GM18519 (cell line): ENCODE data around the gene FMN2.
"Not testable (repeated sequence)": the region's sequence is repeated elsewhere in the genome, so short reads cannot be mapped to it uniquely, and the experiment has no call there.

Experiments used
- ATAC-seq: cut with Tn5 transposase; IDR thresholded peaks from one replicate; pipeline ENCODE4 v1.9.1; 2021; ENCODE audit warnings: mild to moderate bottlenecking, moderate library complexity; ENCODE audit not compliant: unreplicated experiment, low FRiP score

Gene FMN2

DNA sequence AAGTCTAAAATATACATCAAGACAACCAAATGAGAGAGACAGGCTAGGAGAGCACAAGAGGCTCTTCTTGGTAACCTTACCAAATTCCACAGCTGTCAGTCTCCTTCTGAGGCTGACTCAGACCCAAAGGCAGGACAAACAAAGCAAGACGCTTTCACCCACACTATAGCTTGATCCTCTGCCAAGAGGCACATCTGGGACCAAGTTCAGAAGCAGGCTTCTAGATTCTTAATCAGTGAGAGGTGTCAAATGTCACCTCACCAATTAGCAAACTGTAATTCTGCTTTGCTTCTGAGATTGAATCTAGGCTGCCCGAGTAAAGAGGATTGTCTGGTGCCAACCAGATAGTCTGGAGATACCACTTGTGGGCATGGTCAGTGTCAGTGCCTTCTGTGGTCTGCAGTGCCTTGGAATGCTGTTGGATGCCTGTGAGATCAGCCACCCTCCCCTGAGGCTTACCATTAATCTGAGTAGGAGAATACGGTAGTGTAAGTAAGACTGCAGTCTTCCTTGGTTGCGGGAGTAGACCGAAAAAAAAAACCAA, 151.0 kb downstream of the FMN2 start:
- no peak for ATAC-seq

DNA sequence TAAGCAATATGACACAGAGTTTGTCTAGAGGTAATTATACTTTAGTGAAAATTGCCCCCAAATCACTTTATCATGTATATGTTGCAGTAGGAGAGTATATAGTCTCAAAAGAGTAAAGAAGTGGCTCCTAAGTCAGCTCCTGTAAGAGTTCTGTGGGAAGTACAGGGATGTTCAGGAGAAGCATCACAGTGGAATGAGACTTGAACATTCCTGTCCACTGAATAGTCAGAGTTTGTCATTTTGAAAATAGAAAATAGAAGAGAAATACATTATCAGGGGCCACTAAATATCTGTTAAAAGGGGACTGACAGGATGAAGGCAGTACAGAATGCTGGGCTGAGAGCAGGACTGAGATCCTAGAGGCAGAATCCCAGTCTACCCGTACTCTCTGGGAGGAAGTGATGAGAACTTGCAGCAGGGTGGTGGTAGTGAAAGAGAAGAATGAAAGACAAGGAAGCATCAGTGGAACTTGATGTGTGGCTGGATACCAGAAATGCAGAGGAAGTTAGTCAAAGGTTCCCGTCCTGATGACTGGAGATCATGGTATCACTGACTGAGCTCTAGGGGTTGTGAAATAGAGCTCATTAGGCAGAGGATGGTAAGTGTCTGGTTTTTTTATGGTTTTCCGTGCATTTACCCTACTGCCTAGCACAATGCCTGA, 153.4 kb downstream of the FMN2 start:
- no peak for ATAC-seq

DNA sequence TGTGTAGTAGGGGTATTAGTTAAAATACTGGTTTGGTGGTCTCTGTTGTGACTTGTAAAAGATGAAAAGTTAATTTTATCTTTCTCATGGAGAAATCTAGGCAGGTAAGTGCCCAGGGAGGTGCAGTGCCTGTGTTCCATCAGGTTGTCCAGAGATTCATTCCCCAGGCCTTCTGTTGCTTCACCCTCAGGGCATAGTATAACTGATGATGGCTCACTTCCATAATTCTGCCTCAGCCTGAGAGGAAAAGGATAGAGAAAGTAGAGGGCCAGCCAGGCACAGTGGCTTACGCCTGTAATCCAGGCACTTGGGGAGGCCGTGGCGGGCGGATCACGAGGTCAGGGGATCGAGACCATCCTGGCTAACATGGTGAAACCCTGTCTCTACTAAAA, 153.9 kb downstream of the FMN2 start:
- no peak for ATAC-seq

DNA sequence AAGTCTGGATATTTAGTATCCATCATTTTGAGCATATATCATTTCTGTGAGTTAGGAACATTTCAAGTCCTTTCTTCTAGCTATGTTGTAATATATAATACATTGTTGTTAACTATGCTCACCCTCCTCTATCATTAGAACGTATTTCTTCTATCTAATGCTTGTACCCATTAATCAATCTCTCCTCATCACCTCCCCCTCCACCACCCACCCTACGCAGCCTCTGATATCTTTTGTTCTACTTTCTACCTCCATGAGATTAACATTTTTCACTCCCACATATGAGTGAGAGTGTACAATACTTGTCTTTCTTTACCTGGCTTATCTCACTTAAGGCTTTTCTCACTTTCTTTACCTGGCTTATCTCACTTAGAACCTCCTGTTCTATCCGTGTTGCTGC, 156.2 kb downstream of the FMN2 start:
- ATAC-seq = no peak

DNA sequence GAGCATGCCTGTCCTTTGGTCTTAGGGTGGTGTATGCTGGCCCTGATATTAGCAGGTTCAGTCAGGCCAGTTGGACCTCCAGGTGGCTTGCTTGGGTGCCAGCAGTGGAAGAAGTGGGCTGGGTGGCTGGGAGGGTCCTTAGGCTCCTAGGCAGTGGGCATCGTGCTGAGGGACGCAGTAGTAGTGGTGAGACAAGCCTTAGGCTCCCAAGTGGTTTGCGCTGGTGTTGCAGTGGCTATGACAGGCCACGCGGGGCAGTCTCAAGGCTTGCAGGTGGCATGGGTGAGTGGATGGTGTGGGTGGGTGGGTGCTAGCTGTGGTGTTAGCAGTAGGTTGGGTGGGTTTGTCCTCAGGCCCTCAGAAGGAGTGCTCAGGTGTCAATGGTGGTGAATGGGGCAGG, 162.3 kb downstream of the FMN2 start:
- no peak for ATAC-seq

DNA sequence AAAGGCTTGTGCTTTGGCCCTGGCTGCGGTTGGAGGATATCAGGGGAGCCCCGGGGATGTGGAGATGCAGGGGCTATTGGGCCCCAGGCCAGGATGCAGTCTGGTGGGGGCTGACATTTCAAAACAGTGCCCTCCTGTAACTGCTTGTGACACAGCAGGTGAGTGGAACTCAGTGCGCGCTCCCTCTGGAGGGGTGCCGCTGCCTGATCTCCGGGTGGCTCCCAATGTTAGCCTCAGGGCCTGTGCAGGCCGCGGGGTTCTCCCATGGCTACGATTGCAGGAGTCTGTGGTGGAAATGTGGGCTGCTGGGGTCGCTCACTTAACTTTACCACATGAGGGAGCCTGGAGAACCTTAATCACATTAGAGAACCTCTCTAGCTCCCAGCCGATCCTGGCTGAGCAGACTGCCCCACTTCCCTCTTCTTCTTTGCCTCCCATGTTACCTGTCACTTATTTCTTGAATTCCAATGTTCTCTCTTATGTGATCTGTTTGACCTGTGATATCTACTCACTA, 163.2 kb downstream of the FMN2 start:
- no peak for ATAC-seq

DNA sequence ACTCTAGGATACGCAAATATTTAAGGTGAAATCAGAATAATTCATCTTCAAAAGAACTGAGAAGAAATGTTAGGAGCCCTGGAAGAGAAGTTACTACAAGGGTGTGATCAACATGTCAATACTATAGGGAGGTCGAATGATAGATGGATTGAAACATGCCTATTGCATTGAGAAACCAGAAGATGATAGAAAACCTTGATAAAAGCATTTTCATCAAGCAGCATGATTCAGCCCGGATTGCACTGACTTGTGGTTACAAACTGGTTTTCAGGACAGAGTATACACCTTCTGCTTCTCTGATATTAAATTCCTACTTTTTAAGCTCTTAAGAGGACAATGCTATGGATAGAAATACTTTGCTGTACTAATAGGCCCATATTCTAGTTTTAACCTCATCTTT, 164.2 kb downstream of the FMN2 start:
- no peak for ATAC-seq

DNA sequence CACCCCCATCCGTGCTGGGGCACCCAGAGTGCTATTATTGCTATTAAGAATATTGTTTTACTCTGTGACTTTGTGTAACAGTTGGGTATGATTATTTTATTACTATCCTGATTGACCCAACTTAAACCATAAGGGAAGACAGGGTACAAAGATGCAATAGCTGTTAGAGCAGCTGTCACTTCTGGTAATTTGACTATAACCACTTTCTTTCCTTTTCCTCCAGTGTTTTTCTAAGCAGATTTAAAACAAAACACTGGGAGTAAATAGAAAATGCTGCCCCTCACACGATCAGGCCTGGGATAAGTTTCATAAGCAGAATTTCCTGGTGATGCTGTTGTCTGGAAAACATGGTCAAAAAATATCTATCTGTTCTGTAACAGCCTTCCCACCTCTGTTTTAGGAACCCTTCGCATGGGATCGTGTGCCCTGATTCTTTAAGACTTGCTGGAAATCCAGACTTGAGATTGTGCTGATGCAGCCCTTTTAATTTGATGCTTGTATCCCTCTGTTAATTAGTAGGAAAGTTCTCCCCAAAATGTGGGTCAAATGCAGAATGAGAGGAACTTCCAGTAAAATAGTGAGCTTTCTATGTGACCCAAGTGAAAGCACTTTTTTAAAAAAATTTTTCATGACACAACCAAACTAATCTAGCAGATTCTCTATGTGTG, 165.3 kb downstream of the FMN2 start:
- ATAC-seq = no peak

DNA sequence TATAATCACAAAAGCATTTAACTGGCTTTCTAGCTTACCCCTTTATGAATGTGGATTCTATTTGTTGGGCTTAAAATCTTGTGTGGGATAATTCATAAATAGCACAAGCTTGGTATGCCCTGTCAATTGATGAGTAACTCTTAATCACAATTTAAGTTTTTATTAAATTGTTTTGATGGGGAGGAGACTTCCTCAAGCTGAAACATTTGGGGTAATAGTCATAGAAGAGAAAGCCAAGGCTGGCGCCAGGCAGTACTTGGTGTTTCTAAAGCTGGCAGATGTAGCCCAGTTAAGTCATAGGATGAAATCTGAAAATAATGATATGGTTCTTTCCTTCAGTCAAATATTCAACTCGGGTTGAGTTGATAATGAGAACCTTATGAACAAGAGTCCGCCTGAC, 167.2 kb downstream of the FMN2 start:
- no peak for ATAC-seq

DNA sequence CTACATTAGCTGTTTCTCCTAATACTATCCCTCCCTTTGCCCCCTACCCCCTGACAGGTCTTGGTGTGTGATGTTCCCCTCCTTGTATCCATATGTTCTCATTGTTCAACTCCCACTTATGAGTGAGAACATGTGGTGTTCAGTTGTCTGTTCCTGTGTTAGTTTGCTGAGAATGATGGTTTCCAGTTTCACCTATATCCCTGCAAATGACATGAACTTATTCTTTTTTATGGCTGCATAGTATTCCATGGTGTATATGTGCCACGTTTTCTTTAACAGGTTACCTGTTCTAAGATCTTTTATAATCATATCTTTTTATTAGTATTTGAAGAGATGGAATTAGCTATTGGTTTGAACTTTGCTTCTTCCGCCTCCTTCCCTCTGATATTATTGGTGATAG, 172.8 kb downstream of the FMN2 start:
- not testable (repeated sequence) for ATAC-seq

DNA sequence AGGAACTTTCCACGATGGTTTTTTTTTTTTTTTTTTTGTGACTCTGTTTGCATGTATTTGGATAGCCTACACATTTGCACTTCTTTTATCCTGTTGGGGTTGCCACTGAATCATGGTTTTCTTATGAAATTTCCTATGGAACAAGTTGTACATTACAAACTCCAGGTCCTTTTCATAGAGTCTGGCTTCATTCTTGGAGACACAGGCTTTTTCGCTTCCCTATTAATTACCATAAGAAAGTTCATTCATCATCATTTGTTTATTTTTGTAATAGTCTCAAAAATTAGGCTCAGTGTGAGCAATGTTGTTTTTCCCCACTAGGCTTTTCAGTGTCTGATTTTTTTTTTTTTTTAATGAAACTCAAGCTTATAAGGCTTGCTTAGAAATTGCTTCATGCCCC, 179.4 kb downstream of the FMN2 start:
- no peak for ATAC-seq

DNA sequence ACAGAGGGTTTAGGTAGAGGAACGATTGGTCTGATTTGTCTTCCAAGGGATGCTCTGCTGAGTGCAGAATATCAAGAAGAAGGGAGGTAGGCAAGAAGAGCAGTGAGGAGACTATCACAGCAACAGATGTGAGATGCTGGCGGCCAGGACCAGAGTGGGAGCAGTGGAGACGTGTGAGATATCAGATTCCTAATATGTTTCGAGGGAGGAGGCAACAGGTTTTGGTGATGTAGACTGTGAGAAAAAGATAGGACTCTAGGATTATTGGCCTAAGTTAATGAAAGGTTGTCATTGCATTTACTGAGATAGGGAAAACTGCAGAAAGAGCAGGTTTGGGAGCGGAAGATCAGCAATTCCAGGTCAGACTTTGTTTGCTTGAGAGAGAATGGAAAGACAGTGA, 182.9 kb downstream of the FMN2 start:
- ATAC-seq = no peak

DNA sequence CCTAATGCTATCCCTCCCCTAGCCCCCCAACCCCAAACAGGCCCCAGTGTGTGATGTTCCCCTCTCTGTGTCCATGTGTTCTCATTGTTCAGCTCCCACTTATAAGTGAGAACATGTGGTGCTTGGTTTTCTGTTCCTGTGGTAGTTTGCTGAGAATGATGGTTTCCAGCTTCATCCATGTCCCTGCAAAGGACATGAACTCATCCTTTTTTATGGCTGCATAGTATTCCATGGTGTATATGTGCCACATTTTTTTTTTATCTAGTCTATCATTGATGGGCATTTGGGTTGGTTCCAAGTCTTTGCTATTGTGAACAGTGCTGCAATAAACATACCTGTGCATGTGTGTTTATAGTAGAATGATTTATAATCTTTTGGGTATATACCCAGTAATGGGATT, 183.5 kb downstream of the FMN2 start:
- not testable (repeated sequence) for ATAC-seq

DNA sequence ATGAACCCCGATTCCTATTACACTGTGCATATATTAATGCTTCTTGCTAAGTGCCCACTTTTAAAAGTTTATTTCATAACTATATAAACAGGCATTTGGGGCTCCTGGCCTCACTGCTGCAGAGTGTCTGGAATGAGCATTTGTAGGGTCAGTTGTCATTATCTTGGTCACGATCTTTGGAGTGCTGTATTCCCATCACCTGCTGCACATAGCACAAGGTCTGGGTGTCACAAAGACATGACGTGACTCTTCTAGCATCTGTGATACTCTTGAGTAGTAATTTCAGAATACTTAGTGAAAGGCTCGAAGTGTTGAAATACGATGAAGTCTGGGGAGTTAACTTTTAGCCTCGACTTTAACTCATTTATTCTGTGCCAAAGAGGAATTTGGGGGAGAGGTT, 186.4 kb downstream of the FMN2 start:
- no peak for ATAC-seq

DNA sequence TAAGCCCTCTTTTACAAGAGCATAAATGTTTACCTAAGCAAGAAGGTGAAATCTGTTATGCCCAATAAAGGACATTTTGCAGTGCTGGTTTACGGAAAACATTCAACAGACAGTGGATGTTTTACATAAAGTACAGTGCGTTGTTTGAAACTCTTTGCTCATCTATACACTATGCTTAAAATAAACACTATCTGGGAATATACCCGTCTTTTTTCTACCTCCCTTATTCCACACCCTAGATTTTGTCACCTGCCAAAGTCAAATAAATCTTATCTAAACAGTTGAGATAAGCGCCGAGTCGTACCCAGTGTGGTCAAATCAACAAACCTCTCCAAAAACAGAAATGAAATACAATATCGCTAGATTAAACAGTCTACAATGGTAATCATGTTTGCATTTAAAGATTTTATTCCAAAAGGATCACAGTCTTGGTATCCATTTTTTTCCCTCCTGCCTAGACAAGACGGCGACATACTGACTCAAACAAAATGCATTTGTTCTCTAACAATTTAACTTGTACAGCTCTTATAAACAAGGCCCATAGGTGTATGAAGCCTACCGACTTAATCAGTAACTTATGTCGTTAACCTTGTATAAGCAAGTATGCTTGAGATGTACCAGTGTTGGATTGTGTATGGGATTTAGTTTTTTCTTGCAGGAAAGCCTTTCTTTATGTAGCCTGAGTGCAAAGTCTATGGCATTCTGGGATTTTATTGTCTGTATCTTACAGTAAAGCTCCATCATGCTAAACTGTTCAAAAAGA, 189.1 kb downstream of the FMN2 start:
- ATAC-seq = no peak

DNA sequence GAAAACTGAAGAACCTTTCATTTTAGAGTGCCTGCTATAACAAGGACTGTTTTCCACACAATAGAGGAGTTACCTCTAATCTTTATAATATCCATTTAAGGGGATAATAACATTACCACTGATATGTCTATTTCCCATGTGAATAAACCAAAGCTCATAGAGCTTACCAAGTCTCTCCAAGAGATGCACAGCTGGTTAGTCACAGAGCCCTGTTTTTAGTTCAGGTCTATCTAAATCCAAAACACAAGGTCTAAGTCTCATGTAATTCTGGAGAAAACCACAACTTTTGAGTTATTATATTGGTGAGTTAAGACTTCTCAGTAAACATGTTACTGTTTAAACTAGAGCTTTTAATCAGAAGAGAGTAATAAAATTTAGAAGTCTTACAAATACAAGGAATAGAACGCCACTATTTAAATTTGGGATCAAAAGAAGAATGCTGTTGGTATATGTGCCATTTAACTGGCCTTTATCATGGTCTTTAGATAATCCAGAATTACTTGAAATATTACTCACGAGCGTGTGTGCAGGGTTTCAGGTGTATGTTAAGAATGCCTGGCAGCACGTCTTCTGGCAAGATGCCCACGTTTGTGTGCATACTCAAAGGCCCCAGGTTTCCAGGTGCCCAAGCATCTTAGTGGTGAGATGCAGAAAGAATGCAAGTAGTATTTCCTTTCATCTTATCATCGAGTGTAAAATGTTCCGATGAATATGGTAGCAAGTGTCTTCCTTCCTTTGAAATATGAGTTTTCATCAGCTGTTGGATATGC, 190.6 kb downstream of the FMN2 start:
- no peak for ATAC-seq

DNA sequence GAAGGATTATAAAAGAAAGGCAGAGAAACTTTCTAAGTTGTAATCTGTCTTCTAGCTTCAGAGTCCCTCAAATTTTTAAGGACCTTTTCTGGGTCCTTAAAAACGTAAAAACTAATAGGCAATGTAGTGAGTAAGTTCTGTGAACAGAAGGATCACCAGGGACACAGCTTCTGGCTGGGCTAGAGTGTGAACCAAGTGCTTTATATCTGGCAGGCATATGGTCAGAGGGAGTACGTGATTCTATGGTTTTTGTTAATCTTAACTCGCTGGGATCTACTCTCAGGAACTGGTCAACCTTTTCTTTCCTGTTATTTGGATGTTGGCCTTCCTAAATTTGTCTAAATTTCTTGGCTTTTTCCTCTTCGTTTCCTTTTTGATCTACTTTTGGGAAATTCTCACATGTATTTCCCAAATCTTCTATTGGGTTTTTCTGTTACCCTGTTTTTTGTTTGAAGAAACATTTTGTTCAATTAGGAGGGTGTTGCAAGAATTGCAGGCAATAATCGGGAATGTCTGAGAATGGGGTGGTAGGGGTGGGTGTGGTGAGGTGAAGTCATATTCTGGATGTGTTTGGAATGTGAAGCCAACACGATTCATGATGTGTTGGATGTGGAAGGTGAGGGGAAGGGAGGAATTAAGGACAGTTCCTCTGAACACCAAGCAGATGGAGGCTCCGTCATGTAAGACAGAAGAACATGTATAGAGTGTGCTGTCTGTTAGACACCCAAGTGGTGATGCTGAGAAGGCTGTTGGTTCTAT, 193.2 kb downstream of the FMN2 start:
- no peak for ATAC-seq

DNA sequence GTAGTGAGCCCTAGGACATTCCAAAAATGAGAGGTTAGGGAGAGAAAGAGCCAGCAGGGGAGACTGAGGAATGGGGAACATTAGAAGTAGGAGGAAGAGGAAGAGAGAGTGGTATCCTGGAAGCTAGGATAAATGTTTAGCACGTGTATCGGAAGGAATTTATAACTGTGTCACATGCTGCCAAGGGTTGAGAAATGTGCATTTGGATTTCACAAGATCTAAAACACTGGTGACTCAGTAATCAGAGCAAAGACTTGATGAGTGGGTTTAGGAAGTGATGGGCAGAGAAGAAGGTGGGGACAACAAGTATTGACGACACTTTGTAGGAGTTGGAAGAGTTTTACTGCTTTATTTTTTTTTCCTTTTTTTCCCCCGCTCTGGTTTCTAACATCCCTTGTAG, 193.9 kb downstream of the FMN2 start:
- no peak for ATAC-seq

DNA sequence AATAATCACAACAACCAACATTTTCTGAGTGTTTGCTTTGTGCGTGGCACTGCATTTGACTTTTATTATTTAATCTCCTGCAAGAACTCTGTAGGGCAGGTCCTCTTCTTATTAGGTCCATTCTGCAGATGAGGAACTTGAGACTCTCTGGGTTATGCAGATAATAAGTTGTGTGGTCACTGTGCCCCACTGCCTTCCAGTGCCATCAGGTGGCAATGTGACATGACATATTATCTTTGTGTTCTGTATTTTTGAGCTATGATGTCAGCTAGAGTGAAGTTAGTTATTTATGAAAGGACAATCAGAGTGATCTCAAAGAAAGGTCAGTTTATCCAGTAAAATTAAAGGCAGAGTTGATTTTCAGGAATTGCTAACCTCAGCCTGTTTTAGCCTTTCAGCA, 196.0 kb downstream of the FMN2 start:
- no peak for ATAC-seq

DNA sequence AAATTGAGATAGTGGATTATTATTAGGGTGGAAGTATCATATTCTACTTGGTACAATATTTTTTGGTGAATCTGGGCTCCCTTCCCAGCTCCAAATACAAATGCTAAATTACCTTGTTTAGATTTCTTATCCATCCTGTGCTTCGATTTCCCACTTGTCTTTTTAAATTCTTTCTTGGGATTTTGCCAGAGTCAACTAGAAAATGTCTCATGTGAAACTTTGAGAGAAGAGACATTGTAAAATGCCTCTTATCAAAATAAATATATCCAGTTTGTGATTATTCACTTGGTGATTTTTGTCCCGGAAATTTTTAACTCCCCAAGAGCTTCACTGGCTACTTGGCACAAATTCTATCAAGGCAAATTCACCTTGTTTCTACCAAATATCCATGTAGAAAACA, 202.0 kb downstream of the FMN2 start:
- ATAC-seq = no peak
